HG03139 (cell line): ENCODE measurements around the gene KRTAP9-8.
"Not testable (repeated sequence)": the region's sequence is repeated elsewhere in the genome, so short reads cannot be mapped to it uniquely, and the experiment has no call there.

Experiments
- ATAC-seq: cut with Tn5 transposase; IDR thresholded peaks from one replicate; pipeline ENCODE4 v1.9.1; 2021; ENCODE audit not compliant: unreplicated experiment

KRTAP9-8 gene

DNA sequence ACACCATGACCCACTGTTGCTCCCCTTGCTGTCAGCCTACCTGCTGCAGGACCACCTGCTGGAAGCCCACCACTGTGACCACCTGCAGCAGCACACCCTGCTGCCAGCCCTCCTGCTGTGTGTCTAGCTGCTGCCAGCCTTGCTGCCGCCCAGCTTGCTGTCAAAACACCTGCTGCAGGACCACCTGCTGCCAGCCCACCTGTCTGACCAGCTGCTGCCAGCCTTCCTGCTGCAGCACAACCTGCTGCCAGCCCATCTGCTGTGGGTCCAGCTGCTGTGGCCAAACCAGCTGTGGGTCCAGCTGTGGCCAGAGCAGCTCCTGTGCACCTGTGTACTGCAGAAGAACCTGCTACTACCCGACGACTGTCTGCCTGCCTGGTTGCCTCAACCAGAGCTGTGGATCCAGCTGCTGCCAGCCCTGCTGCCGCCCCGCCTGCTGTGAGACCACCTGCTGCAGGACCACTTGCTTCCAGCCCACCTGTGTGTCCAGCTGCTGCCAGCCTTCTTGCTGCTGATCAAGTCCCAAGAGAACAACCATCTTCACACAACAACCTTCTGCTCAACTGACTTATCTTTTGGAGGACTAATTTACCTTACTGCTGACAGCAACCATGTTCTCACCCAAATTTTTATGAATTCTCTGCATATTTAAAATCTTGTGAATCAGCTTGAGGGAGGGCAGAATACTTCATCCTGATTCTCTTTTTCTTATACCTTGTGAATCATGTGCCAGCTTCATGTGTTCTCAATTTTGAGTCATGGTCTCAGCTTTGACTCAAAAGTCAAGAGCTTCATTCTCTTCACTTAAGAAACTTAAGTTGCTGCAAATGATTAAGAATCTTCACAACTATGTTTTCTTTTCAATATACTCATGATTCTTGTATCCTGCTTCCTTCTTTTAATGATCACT is 17.8 kb downstream of the KRTAP9-8 start, which contains the start of gene KRTAP9-9:
Gene KRTAP9-9, plus strand, starts transcription at position 4 of the 910 bp plus-strand sequence.
- ATAC-seq: not testable (repeated sequence)

DNA sequence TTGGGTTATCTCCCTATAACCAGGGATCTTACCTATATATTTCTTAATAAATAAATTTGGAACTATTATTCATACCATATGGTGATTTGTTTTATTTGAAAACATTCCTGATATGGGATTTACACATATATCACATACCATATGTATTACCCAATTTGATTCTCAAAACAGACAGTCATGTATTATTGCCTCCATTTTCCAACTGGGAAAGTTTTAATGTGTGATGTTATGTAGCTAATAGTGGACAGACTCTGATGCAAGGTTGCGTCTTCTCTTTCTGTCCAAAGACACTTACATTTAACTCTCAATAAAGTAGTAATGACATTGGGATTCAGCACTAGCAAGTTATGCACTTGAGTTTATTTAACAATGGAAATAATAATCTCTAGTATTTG is 18.5 kb downstream of the KRTAP9-8 start:
- ATAC-seq: no peak

DNA sequence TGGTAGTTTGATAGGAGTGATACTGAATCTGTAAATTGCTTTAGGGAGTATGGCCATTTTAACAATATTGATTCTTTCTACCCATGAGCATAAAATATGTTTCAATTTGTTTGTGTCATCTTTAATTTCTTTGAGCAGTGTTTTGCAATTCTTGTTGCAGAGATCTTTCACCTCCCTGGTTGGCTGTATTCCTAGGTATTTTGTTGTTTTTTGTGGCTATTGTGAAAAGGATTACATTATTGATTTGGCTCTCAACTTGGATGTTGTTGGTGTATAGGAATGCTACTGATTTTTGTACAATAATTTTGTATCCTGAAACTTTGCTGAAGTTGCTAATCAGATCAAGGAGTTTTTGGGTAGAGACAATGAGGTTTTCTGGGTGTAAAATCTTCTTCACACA is 20.6 kb downstream of the KRTAP9-8 start:
- no peak for ATAC-seq

DNA sequence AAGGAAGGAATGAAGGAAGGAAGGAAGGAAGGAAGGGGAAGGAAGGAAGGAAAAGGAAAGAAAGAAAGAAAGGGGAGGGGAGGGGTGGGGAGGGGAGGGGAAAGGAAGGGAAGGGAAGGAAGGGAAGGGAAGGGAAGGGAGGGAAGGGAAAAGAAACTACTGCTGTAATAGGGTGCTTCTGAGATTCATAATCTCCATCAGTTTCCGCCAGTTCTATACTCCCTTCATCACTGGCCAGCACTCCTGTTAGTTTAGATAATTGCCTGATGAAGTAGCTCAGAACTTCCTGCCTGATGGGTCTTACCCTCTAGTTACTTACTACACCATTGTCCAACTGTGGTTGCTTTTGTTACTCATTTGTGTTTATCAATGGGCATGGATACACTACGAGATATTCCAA is 25.4 kb downstream of the KRTAP9-8 start:
- ATAC-seq: no peak

- ATAC-seq: no peak
These were observed 26.8 kb downstream of the KRTAP9-8 start for GRCh38 chr17:41264599-41264998.

DNA sequence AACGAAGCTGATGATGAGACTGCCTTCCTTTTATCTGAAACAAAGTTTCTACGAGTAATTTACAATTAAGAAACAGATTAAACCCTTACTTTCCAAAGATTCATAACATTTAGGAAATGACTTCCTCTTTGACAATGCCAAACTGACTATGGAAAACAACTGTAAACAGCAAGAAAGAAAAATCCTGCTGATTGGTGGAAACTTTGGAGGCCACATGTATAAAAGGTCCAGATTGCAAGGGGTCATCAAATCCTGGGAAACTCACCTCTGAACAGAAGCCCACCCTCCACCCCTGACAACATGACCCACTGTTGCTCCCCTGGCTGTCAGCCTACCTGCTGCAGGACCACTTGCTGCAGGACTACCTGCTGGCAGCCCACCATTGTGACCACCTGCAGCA is 27.3 kb downstream of the KRTAP9-8 start, which contains the start of gene KRTAP9-6:
Gene KRTAP9-6, plus strand, starts transcription at position 301 of the 400 bp plus-strand sequence. Its CDS starts 0 bp downstream, at position 301.
- no peak for ATAC-seq

DNA sequence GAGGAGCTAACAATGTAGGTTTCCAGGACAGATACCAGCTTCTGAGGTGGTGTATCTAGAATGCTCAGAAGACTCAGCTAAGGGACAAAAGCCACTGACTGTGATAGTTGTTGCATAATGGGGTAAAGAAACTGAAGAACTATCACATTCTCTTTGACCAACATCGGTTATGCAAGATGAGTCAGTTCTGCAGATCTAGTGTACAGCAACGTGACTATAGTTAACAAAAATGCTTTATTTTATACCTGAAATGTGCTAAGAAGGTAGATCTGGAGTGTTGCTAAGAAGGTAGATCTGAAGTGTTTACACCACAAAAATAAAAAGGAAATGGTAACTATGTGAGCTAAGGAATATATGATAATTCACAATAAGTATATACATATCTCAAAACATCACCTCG is 29.9 kb downstream of the KRTAP9-8 start:
- no peak for ATAC-seq

GRCh38 chr17:41271323-41271722 is 33.5 kb downstream of the KRTAP9-8 start:
- not testable (repeated sequence) for ATAC-seq

GRCh38 chr17:41271858-41272257 is 34.1 kb downstream of the KRTAP9-8 start:
- ATAC-seq: no peak

GRCh38 chr17:41275648-41276190 is 37.9 kb downstream of the KRTAP9-8 start, which contains the start of gene KRTAP9-7:
TSS of gene KRTAP9-7 (plus strand) at chr17:41275698. CDS start at chr17:41275698, 0 bp downstream.
- not testable (repeated sequence) for ATAC-seq

GRCh38 chr17:41278176-41278955 is 40.6 kb downstream of the KRTAP9-8 start:
- no peak for ATAC-seq

DNA sequence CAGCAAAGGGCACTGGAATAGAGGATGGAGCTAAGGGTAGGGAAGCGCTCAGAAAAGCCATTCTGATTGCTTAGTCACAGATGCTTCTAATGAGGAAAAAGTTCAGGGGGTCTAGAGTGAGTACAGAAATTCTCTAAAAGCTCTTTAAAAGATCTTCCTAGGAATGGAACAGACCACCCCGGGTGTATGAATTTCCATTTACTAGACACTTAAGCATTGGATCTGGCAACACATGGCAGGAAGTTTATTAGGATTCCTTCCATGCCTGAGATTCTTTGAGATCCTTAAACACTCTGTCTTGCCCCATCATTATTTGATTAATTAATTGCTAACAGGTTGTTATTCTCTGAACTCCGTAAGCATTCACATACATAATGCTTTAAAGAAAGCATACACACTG is 46.2 kb downstream of the KRTAP9-8 start:
- no peak for ATAC-seq

DNA sequence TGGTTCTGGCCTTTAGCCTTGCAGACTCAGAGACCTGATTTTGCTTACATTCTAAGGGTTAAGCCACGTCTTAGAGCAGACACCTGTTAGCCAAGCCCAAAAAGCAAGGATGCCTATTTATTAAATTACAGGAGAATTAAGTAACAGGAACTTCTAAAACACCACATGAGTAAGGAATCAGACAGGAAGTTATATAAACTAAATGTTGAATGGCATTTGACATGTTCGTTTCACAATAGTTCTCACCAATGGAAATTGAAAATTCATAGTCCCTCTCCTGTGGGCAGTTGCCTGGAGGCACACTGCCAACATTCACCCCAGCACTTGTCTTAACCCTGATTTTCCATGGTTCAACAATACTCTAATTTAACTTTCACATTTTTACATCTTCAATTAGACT is 46.7 kb downstream of the KRTAP9-8 start:
- no peak for ATAC-seq

DNA sequence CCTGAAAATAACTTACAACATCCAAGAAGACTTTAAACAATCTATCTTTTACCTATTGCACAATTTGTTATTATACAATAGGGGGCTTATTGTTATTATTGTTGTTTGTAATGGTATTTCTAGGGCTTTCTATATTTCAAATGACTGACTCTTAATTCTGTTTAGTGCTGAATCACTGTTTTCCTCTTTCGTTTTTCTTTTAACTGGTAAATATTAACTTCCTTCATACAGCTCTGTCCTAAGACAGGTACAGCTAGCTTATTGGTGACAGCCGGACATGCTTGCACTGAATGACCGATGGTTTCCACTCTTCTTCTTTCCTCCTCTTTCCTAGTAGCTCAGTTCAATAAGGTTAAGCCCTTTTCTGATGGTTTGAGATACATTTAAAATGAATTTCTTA is 49.3 kb downstream of the KRTAP9-8 start:
- ATAC-seq: no peak
